ENCODE results near the gene NUDCD2.

NUDCD2 gene

GRCh38 chr5:163445345-163445744, 14.6 kb downstream of the NUDCD2 start:
- TF ChIP-seq MAX (IDR thresholded peaks at IDR 0.05) (no peak), ZBTB7A (IDR thresholded peaks at IDR 0.05; ENCODE audit: low read depth) (no peak), CREB1 (IDR thresholded peaks at IDR 0.05; ENCODE audit: low read depth) (no peak), CEBPB (IDR thresholded peaks at IDR 0.05) (no peak), RAD21 (IDR thresholded peaks at IDR 0.05; ENCODE audit: low read depth) (no peak), EP300 (IDR thresholded peaks at IDR 0.05; ENCODE audit: borderline replicate concordance) (no peak), TCF12 (IDR thresholded peaks at IDR 0.05; ENCODE audit: low read depth) (no peak), FOXM1 (IDR thresholded peaks at IDR 0.05; ENCODE audit: borderline replicate concordance, low read depth) (no peak), TEAD4 (IDR thresholded peaks at IDR 0.05) (no peak), EGR1 (IDR thresholded peaks at IDR 0.05) (no peak), REST (IDR thresholded peaks at IDR 0.05; ENCODE audit: low read depth) (no peak), YY1 (IDR thresholded peaks at IDR 0.05; ENCODE audit: low read depth) (no peak), NFIC (IDR thresholded peaks at IDR 0.05) (no peak), TAF1 (IDR thresholded peaks at IDR 0.05; ENCODE audit: low read depth) (no peak)
- TF ChIP-seq, protein P1, sequence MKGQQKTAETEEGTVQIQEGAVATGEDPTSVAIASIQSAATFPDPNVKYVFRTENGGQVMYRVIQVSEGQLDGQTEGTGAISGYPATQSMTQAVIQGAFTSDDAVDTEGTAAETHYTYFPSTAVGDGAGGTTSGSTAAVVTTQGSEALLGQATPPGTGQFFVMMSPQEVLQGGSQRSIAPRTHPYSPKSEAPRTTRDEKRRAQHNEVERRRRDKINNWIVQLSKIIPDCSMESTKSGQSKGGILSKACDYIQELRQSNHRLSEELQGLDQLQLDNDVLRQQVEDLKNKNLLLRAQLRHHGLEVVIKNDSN (IDR thresholded peaks at IDR 0.05) = no peak

GRCh38 chr5:163444526-163444925, 15.4 kb downstream of the NUDCD2 start:
- no peak for TF ChIP-seq TEAD4 (IDR thresholded peaks at IDR 0.05)
- no peak for TF ChIP-seq CEBPB (IDR thresholded peaks at IDR 0.05)
- TF ChIP-seq YY1 (IDR thresholded peaks at IDR 0.05; ENCODE audit: low read depth) = no peak
- TF ChIP-seq REST (IDR thresholded peaks at IDR 0.05; ENCODE audit: low read depth) = no peak
- TF ChIP-seq EGR1 (IDR thresholded peaks at IDR 0.05) = no peak
- TF ChIP-seq MAX (IDR thresholded peaks at IDR 0.05) = no peak
- TF ChIP-seq ZBTB7A (IDR thresholded peaks at IDR 0.05; ENCODE audit: low read depth) = no peak
- no peak for TF ChIP-seq CREB1 (IDR thresholded peaks at IDR 0.05; ENCODE audit: low read depth)
- no peak for TF ChIP-seq FOXM1 (IDR thresholded peaks at IDR 0.05; ENCODE audit: borderline replicate concordance, low read depth)
- TF ChIP-seq TAF1 (IDR thresholded peaks at IDR 0.05; ENCODE audit: low read depth) = no peak
- TF ChIP-seq RAD21 (IDR thresholded peaks at IDR 0.05; ENCODE audit: low read depth) = no peak
- no peak for TF ChIP-seq EP300 (IDR thresholded peaks at IDR 0.05; ENCODE audit: borderline replicate concordance)

DNA sequence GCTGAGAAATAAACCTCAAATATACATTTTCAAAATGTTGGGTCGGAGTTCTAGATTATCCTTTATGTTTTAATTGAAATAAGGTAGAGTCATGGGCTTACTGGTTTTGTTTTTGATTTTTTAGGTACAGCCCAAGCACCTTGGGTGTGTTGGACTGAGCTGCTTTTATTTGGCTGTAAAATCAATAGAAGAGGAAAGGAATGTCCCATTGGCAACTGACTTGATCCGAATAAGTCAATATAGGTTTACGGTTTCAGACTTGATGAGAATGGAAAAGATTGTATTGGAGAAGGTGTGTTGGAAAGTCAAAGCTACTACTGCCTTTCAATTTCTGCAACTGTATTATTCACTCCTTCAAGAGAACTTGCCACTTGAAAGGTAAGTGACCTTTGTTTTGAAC, 18.9 kb downstream of the NUDCD2 start:
- no peak for TF ChIP-seq RAD21 (IDR thresholded peaks at IDR 0.05; ENCODE audit: low read depth)
- TF ChIP-seq MAX (IDR thresholded peaks at IDR 0.05) = no peak
- no peak for TF ChIP-seq NFIC (IDR thresholded peaks at IDR 0.05)
- no peak for TF ChIP-seq YY1 (IDR thresholded peaks at IDR 0.05; ENCODE audit: low read depth)
- TF ChIP-seq CEBPB (IDR thresholded peaks at IDR 0.05) = no peak
- no peak for TF ChIP-seq ZBTB7A (IDR thresholded peaks at IDR 0.05; ENCODE audit: low read depth)
- TF ChIP-seq REST (IDR thresholded peaks at IDR 0.05; ENCODE audit: low read depth) = no peak
- no peak for TF ChIP-seq TEAD4 (IDR thresholded peaks at IDR 0.05)
- no peak for TF ChIP-seq TCF12 (IDR thresholded peaks at IDR 0.05; ENCODE audit: low read depth)
- TF ChIP-seq, protein P1 (IDR thresholded peaks at IDR 0.05) = no peak

DNA sequence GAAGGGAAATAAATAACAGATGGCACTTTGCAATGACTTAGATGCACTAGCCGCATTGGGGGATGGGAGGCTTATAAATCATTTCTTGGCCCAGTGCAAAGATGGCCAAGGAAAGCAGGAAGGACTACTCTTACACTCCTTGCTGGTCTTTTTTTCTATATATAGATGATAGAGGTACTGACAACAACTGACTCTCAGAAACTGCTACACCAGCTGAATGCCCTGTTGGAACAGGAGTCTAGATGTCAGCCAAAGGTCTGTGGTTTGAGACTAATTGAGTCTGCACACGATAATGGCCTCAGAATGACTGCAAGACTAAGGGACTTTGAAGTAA, 20.8 kb downstream of the NUDCD2 start:
- no peak for TF ChIP-seq EGR1 (IDR thresholded peaks at IDR 0.05)

Data from Ishikawa (cell line).